T-helper 2 cell (primary cell): ENCODE measurements around the gene PFKL.

Experiments used
- DNase-seq, 5 experiments: peaks; one replicate each; pipeline versions ENCODE4 v3.0.0 to v3.0.0-alpha.2; 2012 to 2022

Gene PFKL

GRCh38 chr21:44314561-44314960 is 14.7 kb downstream of the PFKL start:
- no peak for DNase-seq

GRCh38 chr21:44315691-44316203 is 15.9 kb downstream of the PFKL start:
- DNase-seq, result no peak

GRCh38 chr21:44316277-44316900 is 16.5 kb downstream of the PFKL start:
- no peak for DNase-seq

GRCh38 chr21:44317241-44317782 is 17.5 kb downstream of the PFKL start:
- no peak for DNase-seq

GRCh38 chr21:44317871-44318270 is 18.0 kb downstream of the PFKL start:
- DNase-seq, result no peak

- no peak for DNase-seq
Measured at GRCh38 chr21:44318489-44319285, 18.8 kb downstream of the PFKL start.

GRCh38 chr21:44319407-44320065 is 19.7 kb downstream of the PFKL start:
- no peak for DNase-seq

GRCh38 chr21:44320847-44321246 is 21.0 kb downstream of the PFKL start:
- DNase-seq, result no peak

- DNase-seq, result no peak
Measured at GRCh38 chr21:44321846-44322450, 22.1 kb downstream of the PFKL start.

- DNase-seq, result no peak
Measured at GRCh38 chr21:44322621-44323325, 22.9 kb downstream of the PFKL start.

- no peak for DNase-seq
Measured at GRCh38 chr21:44323591-44323990, 23.7 kb downstream of the PFKL start.

GRCh38 chr21:44324106-44324853 is 24.4 kb downstream of the PFKL start:
- DNase-seq, result no peak

GRCh38 chr21:44324854-44325107 is 24.9 kb downstream of the PFKL start:
- no peak for DNase-seq

GRCh38 chr21:44325386-44326271 is 25.8 kb downstream of the PFKL start:
- DNase-seq, result no peak

GRCh38 chr21:44326272-44326647 is 26.4 kb downstream of the PFKL start:
- DNase-seq, result no peak

- no peak for DNase-seq
Measured at GRCh38 chr21:44326716-44327602, 27.1 kb downstream of the PFKL start.

- DNase-seq, result no peak
Measured at GRCh38 chr21:44327603-44327974, 27.7 kb downstream of the PFKL start.

- DNase-seq, result no peak
Measured at GRCh38 chr21:44328242-44328895, 28.5 kb downstream of the PFKL start.
